GM13977 (cell line): ENCODE measurements around the gene MSL2.

Source experiments
- DNase-seq: peaks from one replicate; pipeline ENCODE4 v3.0.0; 2012; ENCODE audit warnings: low spot score
- CTCF ChIP-seq: IDR thresholded peaks from 2 replicates; pipeline ENCODE4 v1.5.1; 2012; ENCODE audit warnings: mild to moderate bottlenecking, control low read depth; ENCODE audit not compliant: insufficient read depth; ENCODE audit errors: extremely low read depth, missing control alignments
- in situ Hi-C: fragments of 300-500 bp; cut with MboI; formaldehyde crosslinking; loops from one replicate; pipeline ENCODE4 v1.12.0; 2022; ENCODE audit warnings: low sequenced_read_pairs, low pct_unique_long_range_greater_than_20kb, mixed read lengths, inconsistent platforms; ENCODE audit not compliant: unreplicated experiment

MSL2 gene

GRCh38 chr3:136196064-136196400 lies at the start of gene MSL2:
Gene MSL2, minus strand, starts transcription at chr3:136196335. Its CDS starts 1,222 bp downstream, at chr3:136195113.
- DNase-seq = no peak
- in situ Hi-C loops = no loop called here
- TF ChIP-seq CTCF = no peak

GRCh38 chr3:136245691-136246090 lies 49.6 kb upstream of the MSL2 start:
- DNase-seq = no peak
- TF ChIP-seq CTCF = no peak
- in situ Hi-C loops = no loop called here

GRCh38 chr3:136239094-136239493 lies 43.0 kb upstream of the MSL2 start:
- no peak for DNase-seq
- in situ Hi-C loops = no loop called here
- no peak for TF ChIP-seq CTCF

GRCh38 chr3:136237961-136238649 lies 42.0 kb upstream of the MSL2 start:
- in situ Hi-C loops = no loop called here
- TF ChIP-seq CTCF = no peak
- DNase-seq = no peak

GRCh38 chr3:136237103-136237502 lies 41.0 kb upstream of the MSL2 start:
- in situ Hi-C loops = no loop called here
- no peak for TF ChIP-seq CTCF
- DNase-seq = no peak

GRCh38 chr3:136236109-136236508 lies 40.0 kb upstream of the MSL2 start:
- DNase-seq = no peak
- in situ Hi-C loops = no loop called here
- TF ChIP-seq CTCF = no peak

GRCh38 chr3:136235545-136235944 lies 39.4 kb upstream of the MSL2 start:
- no peak for TF ChIP-seq CTCF
- no peak for DNase-seq
- in situ Hi-C loops = no loop called here
